OCI-LY7 (cell line): ENCODE results near the gene E4F1. TPM values are rescaled to one million over a fixed set of nuclear protein-coding genes. Genes with fewer than 3 reads are reported as not detected.

ENCODE experiments used
- BruUV-seq: library from RNA; stranded (reverse); fragments of 400-500 nt; replicated peaks from 2 replicates; lab custom pipeline; 2021; lab: Mats Ljungman, UMichigan
- CTCF ChIA-PET: fragments of 300-600 bp; sonication (Branson Sonifier 250); formaldehyde crosslinking; loops from one replicate; lab custom pipeline; 2022; ENCODE audit warnings: antibody characterized with exemption; ENCODE audit not compliant: unreplicated experiment; lab: Charles Lee
- POLR2A ChIA-PET: fragments of 300-600 bp; sonication (Branson Sonifier 250); formaldehyde crosslinking; loops from one replicate; lab custom pipeline; 2022; ENCODE audit warnings: antibody characterized with exemption; lab: Charles Lee
- DNase-seq: peaks from one replicate; pipeline ENCODE4 v3.0.0-alpha.2; 2015; ENCODE audit warnings: low spot score
- H2AFZ ChIP-seq: fragments of 200-600 bp; sonication (generic), shearing (Covaris generic); 2 replicates; pipeline ENCODE4 v1.6.1; 2014; ENCODE audit warnings: mild to moderate bottlenecking, antibody characterized with exemption, low read length, moderate library complexity
- H3K27ac ChIP-seq: fragments of 200-600 bp; sonication (generic); 2 replicates; pipeline ENCODE4 v1.5.1; 2014; ENCODE audit warnings: mixed run types, low read depth, mild to moderate bottlenecking, moderate library complexity, low read length, inconsistent platforms; ENCODE audit not compliant: poor library complexity, severe bottlenecking
- H3K36me3 ChIP-seq: fragments of 200-600 bp; sonication (generic); 2 replicates; pipeline ENCODE4 v1.6.1; 2014; ENCODE audit warnings: mild to moderate bottlenecking, antibody characterized with exemption, low read length, moderate library complexity, mixed read lengths; ENCODE audit not compliant: insufficient read depth
- H3K4me1 ChIP-seq: fragments of 200-600 bp; sonication (generic); 2 replicates; pipeline ENCODE4 v1.5.1; 2014; ENCODE audit warnings: mild to moderate bottlenecking, low read length; ENCODE audit not compliant: insufficient read depth, poor library complexity, severe bottlenecking
- H3K4me2 ChIP-seq: fragments of 200-600 bp; sonication (generic); 2 replicates; pipeline ENCODE4 v1.6.1; 2014; ENCODE audit warnings: mild to moderate bottlenecking, low read length
- H3K4me3 ChIP-seq: fragments of 200-600 bp; sonication (generic); 2 replicates; pipeline ENCODE4 v1.5.1; 2014; ENCODE audit warnings: mild to moderate bottlenecking, low read depth, low read length; ENCODE audit not compliant: poor library complexity, severe bottlenecking
- H3K79me2 ChIP-seq: fragments of 200-600 bp; sonication (generic); 2 replicates; pipeline ENCODE4 v1.6.1; 2016; ENCODE audit warnings: low read depth, mild to moderate bottlenecking, low read length, moderate library complexity, mixed read lengths; ENCODE audit not compliant: insufficient read depth
- H3K9me2 ChIP-seq: fragments of 200-600 bp; sonication (generic); 2 replicates; pipeline ENCODE4 v1.6.1; 2016; ENCODE audit warnings: mild to moderate bottlenecking, low read length, mixed read lengths; ENCODE audit not compliant: insufficient read depth
- H3K9me3 ChIP-seq: fragments of 200-600 bp; sonication (generic); 2 replicates; pipeline ENCODE4 v1.6.1; 2014; ENCODE audit warnings: mild to moderate bottlenecking, mixed run types, low read length, mixed read lengths
- H4K20me1 ChIP-seq: fragments of 200-600 bp; sonication (generic); 2 replicates; pipeline ENCODE4 v1.6.1; 2014; ENCODE audit warnings: mild to moderate bottlenecking, antibody characterized with exemption, low read length, moderate library complexity, mixed read lengths; ENCODE audit not compliant: insufficient read depth
- CTCF ChIP-seq: fragments of 200-600 bp; sonication (generic); conservative IDR thresholded peaks from 2 replicates; pipeline ENCODE4 v1.5.1; 2014; ENCODE audit warnings: mild to moderate bottlenecking, antibody characterized with exemption, low read length, moderate library complexity, mixed read lengths
- EZH2phosphoT487 ChIP-seq: fragments of 200-600 bp; sonication (generic); IDR thresholded peaks from 2 replicates; pipeline ENCODE4 v1.6.1; 2018; ENCODE audit warnings: low read depth, borderline replicate concordance, mild to moderate bottlenecking, mixed run types, antibody characterized with exemption, low read length, moderate library complexity, mixed read lengths
- intact Hi-C: fragments of 100-400 bp; cut with micrococcal nuclease; formaldehyde crosslinking; loops from one replicate; pipeline ENCODE4 v1.10.0; 2022; ENCODE audit not compliant: unreplicated experiment
- total RNA-seq, 2 experiments: library from RNA; depleted of rRNA in 1 of 2; stranded (reverse); fragments of >200 nt in 1 of 2; shearing (Covaris generic) in 1 of 2; gene quantifications; 2 replicates each; pipeline ENCODE4 v1.2.3, GENCODE V29; 2014 to 2022

The E4F1 gene
- total RNA-seq, 2 experiments from 2014 or later, result 42.3 to 59.6 TPM

DNA sequence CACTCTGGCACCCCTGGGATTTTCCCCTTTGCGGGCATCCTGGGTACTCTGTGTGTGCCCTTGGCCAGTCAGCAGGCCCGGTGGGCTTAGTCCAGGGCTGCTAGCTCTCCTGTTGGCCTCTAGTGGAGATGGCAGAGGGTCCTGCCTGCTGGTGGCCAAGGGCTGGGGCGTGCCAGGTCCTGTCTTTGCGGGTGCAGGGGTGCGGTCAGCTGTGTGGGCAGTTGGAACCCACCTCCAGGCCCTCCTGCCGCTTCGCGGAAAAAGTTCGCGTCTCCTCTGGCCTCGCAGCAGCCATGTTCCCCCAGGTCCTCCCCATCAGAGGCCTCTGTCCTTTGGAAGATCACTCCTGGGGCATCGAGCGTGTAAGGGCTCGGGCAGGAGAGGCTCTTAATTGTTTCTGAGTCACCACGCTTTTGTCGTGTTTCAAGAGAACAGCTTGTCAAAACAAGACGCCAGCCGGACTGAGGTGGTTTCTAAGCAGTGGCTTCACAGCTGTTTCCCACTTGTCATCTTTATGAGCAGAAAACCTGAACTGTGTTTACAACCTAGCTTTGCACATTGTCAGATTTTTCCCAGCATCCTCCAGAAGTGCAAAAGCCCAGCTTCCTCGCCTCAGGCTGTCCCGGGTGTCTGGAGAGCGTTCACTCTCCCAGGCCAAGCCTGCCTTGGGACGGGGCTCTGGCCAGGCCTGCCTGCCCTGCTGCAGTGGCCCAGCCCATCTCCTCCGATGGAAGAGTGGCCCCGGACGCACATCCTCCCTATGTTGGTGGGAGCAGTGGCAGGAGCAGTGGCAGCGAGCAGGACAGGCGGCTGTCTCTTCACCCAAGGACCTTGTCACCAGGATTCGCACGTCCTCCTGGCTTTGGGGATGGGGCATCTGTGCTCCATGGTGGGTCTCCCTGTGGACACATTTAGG lies 7.9 kb downstream of the E4F1 start:
- peaks cover 75% of the 10 kb centered on the region for H3K36me3 ChIP-seq
- BruUV-seq, result no TSS peak
- H4K20me1 ChIP-seq, result no peaks in the 10 kb centered on the region
- H3K4me3 ChIP-seq, result no peak overlapping the region
- DNase-seq, result no peak
- H2AFZ ChIP-seq, result no peak overlapping the region
- no peak overlapping the region for H3K4me2 ChIP-seq
- H3K27ac ChIP-seq, result no peak overlapping the region
- intact Hi-C loops, result no loop called here
- no peaks in the 10 kb centered on the region for H3K9me3 ChIP-seq
- no peak for TF ChIP-seq EZH2phosphoT487
- TF ChIP-seq CTCF, result no peak
- peaks cover 5% of the 10 kb centered on the region; the same call in 1 of the 2 replicates for H3K79me2 ChIP-seq
- no peaks in the 10 kb centered on the region for H3K9me2 ChIP-seq
- ChIA-PET POLR2A (no interaction called here), CTCF (interaction anchor here (0.5 kb wide), 1 partner anchor 175 kb away, joined by 3 read pairs; no protein-coding TSS in a partner anchor)
- H3K4me1 ChIP-seq, result no peaks in the 10 kb centered on the region

GRCh38 chr16:2232094-2232990 lies 9.0 kb downstream of the E4F1 start:
- CTCF ChIA-PET, result no interaction called here
- Histone ChIP-seq H4K20me1 (no peaks in the 10 kb centered on the region), H3K4me2 (no peak overlapping the region), H2AFZ (no peak overlapping the region), H3K4me3 (no peak overlapping the region), H3K4me1 (no peaks in the 10 kb centered on the region), H3K79me2 (no peaks in the 10 kb centered on the region), H3K27ac (no peak overlapping the region), H3K9me3 (no peaks in the 10 kb centered on the region), H3K36me3 (peaks cover 76% of the 10 kb centered on the region), H3K9me2 (no peaks in the 10 kb centered on the region)
- intact Hi-C loops, result no loop called here
- POLR2A ChIA-PET, result no interaction called here
- TF ChIP-seq CTCF (no peak), EZH2phosphoT487 (no peak)
- BruUV-seq, result no TSS peak
- no peak for DNase-seq
